Measurements from ENCODE around the gene COMMD10. TPM values are rescaled to one million over a fixed set of nuclear protein-coding genes. Genes with fewer than 3 reads are reported as not detected.

Gene COMMD10
- total RNA-seq, 4 donors from 2014 or later, result 10.6 to 34.6 (median 15.2) TPM

DNA sequence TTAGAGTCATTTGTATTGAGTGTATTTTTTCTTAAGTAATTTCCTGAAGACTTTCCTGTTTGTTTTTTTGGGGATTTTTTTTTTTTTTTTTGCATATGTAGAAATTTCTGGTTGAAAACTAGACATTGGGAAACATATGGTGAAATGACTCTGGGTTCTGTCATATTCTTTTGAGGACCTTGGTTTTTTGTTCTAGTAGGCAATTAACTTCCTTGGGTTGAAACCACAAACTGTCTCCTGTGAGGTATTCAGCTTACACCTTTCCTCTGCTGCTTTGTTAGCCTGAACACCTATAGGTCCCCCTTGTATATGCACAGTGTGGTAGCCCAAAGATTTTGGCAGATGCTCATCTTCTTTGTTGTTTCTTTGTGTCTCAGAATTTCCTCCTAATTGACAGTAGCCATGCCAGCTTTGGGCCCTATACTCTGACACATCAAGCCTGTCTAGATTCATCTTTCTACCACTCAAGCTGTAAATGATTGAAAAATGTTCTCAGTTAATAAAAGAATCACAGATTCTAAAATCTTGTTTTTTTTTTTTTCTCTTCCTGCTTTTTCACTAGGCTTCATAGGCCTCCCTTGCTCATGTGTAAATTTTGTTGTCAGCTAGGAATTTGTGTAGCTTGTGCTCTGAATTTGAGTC is 140.6 kb downstream of the COMMD10 start:
- Histone ChIP-seq H3K27ac (no peak overlapping the region), H3K4me1 (no peaks in the 10 kb centered on the region), H3K27me3 (no peaks in the 10 kb centered on the region), H3K9me3 (no peaks in the 10 kb centered on the region), H3K36me3 (no peaks in the 10 kb centered on the region), H3K4me3 (no peak overlapping the region)
- TF ChIP-seq POLR2A (IDR thresholded peaks at IDR 0.05), result no peak
- intact Hi-C loops (cut with DNase I; ENCODE audit: low total_unique reads), result no loop called here
- no peak for DNase-seq
- ATAC-seq, result no peak
- in situ Hi-C loops (cut with MboI; ENCODE audit: low sequenced_read_pairs in 4 of 4), result no loop called here

DNA sequence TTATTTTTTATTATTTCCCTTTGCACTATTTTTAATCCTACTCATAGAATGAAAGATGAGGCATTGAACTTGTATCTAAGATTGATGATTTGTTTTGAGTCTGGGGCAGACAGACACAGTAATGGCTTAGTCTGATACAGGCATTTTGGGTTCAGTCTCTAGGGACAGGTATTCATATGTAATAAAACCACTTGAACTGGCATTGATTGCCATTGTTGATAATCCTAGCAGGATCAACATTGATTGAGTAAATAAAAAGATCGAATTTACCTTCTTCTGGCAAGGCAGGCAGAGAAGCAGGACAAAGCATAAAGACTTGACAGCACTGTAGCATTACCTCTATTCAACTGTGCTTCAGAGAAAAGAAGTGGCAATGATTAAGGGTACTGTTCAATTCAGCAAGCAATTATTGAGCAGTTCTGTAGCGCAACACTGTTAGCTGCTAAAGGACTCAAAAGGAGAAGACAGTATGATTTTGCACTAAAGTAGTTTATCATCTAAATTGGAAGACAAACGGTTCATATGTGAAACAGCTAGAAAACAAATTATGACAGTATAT is 144.4 kb downstream of the COMMD10 start:
- Histone ChIP-seq H3K27ac (no peak overlapping the region), H3K36me3 (no peaks in the 10 kb centered on the region), H3K27me3 (no peaks in the 10 kb centered on the region), H3K4me1 (no peaks in the 10 kb centered on the region), H3K9me3 (no peaks in the 10 kb centered on the region), H3K4me3 (no peak overlapping the region)
- DNase-seq, result no peak
- in situ Hi-C loops (cut with MboI; ENCODE audit: low sequenced_read_pairs in 4 of 4), result no loop called here
- no peak for ATAC-seq
- TF ChIP-seq, protein P1, sequence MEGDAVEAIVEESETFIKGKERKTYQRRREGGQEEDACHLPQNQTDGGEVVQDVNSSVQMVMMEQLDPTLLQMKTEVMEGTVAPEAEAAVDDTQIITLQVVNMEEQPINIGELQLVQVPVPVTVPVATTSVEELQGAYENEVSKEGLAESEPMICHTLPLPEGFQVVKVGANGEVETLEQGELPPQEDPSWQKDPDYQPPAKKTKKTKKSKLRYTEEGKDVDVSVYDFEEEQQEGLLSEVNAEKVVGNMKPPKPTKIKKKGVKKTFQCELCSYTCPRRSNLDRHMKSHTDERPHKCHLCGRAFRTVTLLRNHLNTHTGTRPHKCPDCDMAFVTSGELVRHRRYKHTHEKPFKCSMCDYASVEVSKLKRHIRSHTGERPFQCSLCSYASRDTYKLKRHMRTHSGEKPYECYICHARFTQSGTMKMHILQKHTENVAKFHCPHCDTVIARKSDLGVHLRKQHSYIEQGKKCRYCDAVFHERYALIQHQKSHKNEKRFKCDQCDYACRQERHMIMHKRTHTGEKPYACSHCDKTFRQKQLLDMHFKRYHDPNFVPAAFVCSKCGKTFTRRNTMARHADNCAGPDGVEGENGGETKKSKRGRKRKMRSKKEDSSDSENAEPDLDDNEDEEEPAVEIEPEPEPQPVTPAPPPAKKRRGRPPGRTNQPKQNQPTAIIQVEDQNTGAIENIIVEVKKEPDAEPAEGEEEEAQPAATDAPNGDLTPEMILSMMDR (IDR thresholded peaks at IDR 0.05 in 4 of 5, conservative IDR thresholded peaks at IDR 0.05 in 1 of 5), result no peak
- no peak for TF ChIP-seq POLR2A (IDR thresholded peaks at IDR 0.05)
- intact Hi-C loops (cut with DNase I; ENCODE audit: low total_unique reads), result no loop called here

DNA sequence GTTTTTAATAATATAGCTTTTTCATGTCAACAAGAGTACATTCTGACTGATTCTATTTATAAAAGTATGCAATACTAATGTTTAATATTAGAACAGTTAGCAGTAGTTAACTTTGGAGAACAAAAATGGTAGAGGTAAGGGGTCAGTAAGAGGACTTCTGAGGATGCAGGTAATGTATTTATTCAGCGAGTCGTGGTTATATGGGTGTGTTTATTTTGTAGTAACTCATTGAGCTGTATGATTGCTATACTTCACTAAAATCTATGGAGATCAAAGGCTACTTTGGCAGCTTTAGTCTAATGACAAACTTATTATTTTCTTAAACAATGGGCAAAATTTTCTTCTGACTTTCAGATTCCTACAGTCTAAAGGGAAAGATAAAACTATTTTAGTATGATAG is 146.5 kb downstream of the COMMD10 start:
- intact Hi-C loops (cut with DNase I; ENCODE audit: low total_unique reads), result no loop called here
- Histone ChIP-seq H3K4me1 (no peaks in the 10 kb centered on the region), H3K27ac (no peak overlapping the region), H3K4me3 (no peak overlapping the region), H3K9me3 (no peaks in the 10 kb centered on the region), H3K36me3 (no peaks in the 10 kb centered on the region), H3K27me3 (no peaks in the 10 kb centered on the region)
- no peak for DNase-seq
- TF ChIP-seq, protein P1 (IDR thresholded peaks at IDR 0.05 in 4 of 5, conservative IDR thresholded peaks at IDR 0.05 in 1 of 5), result no peak
- in situ Hi-C loops (cut with MboI; ENCODE audit: low sequenced_read_pairs in 4 of 4), result no loop called here
- no peak for ATAC-seq

DNA sequence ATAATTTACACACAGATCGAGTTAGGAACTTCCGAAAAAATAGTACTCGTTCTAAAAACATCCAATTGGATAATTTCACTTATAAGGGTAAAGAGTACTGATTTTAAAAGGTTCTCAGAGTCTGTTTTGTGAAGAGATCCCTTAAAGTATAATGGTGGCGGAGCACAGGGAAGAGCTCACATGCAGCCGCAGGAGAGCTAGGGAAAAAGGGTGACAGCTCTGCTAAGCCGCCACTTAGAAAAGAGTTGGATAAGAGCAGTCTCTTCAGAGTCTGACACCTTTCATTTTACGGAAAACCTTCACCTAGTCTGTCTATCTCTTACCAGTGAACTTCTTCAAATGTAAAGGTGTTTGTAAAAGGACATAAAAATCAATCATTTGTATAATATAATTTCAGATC is 149.9 kb downstream of the COMMD10 start:
- in situ Hi-C loops (cut with MboI; ENCODE audit: low sequenced_read_pairs in 4 of 4), result no loop called here

DNA sequence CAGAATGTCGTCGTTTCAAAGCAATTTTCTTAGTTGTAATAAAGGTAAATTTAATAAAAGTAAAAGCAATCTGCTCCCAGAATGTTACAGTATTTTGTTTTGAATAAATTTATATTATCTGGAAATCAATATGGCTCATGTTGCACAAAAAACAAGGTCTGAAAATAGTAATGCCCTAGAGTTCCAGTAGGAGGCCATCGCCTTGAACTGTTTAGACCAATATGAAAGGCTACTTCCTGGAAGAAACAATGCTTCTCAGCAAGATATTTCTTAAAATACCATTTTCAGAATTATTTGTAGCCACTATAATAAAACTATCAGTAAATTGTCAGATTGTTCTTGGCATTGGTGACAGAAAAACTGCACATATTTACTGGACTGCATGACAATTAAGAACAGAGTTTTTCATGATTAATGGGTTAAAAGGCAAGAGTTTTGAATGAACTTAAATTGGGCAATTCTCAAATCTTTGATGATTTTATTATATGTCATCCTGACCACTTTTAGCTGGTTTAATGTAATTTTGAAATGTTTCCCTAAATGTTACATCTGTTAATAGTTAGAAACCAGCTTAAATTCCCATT is 153.2 kb downstream of the COMMD10 start:
- no peaks in the 10 kb centered on the region for H3K9me3 ChIP-seq
- H3K27me3 ChIP-seq, result no peaks in the 10 kb centered on the region
- no peak for ATAC-seq
- DNase-seq, result no peak
- no peaks in the 10 kb centered on the region for H3K36me3 ChIP-seq
- H3K27ac ChIP-seq, result no peak overlapping the region
- no peak overlapping the region for H3K4me3 ChIP-seq
- TF ChIP-seq, protein P1 (IDR thresholded peaks at IDR 0.05 in 4 of 5, conservative IDR thresholded peaks at IDR 0.05 in 1 of 5), result no peak
- TF ChIP-seq POLR2A (IDR thresholded peaks at IDR 0.05), result no peak
- in situ Hi-C loops (cut with MboI; ENCODE audit: low sequenced_read_pairs in 4 of 4) (no loop called here), intact Hi-C loops (cut with DNase I; ENCODE audit: low total_unique reads) (no loop called here)
- no peaks in the 10 kb centered on the region for H3K4me1 ChIP-seq

More for the DNA sequence above, 149.9 kb downstream of the COMMD10 start:
- Histone ChIP-seq H3K27ac (no peak overlapping the region), H3K4me3 (no peak overlapping the region), H3K27me3 (no peaks in the 10 kb centered on the region), H3K36me3 (no peaks in the 10 kb centered on the region), H3K9me3 (no peaks in the 10 kb centered on the region), H3K4me1 (no peaks in the 10 kb centered on the region)
- TF ChIP-seq, protein P1 (IDR thresholded peaks at IDR 0.05 in 4 of 5, conservative IDR thresholded peaks at IDR 0.05 in 1 of 5), result no peak
- TF ChIP-seq POLR2A (IDR thresholded peaks at IDR 0.05), result no peak
- intact Hi-C loops (cut with DNase I; ENCODE audit: low total_unique reads), result no loop called here
- DNase-seq (no peak), ATAC-seq (no peak)
